Measurements from ENCODE around the gene MLPH.

DNA sequence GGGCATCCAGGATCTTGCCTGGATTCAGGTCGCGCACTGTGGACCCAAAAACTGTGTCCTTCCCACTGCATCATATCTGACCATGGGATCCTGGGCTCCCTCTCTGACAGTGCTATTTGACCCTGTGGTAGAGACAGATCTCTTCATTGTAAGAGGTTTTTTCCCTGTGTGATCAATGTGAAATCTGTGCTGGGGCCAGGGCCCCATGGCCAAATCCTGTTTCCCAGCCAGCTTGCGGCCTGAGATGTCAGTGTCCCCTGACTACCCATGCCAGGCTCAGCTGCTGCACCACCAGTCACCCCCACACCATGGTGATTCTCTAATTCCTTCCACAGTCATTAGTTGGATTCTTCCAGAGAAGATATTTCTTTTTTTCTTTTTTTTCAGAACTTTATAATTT, 82.8 kb downstream of the MLPH start:
- TF ChIP-seq, protein P1, sequence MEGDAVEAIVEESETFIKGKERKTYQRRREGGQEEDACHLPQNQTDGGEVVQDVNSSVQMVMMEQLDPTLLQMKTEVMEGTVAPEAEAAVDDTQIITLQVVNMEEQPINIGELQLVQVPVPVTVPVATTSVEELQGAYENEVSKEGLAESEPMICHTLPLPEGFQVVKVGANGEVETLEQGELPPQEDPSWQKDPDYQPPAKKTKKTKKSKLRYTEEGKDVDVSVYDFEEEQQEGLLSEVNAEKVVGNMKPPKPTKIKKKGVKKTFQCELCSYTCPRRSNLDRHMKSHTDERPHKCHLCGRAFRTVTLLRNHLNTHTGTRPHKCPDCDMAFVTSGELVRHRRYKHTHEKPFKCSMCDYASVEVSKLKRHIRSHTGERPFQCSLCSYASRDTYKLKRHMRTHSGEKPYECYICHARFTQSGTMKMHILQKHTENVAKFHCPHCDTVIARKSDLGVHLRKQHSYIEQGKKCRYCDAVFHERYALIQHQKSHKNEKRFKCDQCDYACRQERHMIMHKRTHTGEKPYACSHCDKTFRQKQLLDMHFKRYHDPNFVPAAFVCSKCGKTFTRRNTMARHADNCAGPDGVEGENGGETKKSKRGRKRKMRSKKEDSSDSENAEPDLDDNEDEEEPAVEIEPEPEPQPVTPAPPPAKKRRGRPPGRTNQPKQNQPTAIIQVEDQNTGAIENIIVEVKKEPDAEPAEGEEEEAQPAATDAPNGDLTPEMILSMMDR (IDR thresholded peaks at IDR 0.05 in 8 of 11, conservative IDR thresholded peaks at IDR 0.05 in 3 of 11): no peak
- TF ChIP-seq POLR2A (IDR thresholded peaks at IDR 0.05) (no peak), POLR2AphosphoS5 (IDR thresholded peaks at IDR 0.05) (no peak)
